ENCODE data around the gene CBR1.

DNA sequence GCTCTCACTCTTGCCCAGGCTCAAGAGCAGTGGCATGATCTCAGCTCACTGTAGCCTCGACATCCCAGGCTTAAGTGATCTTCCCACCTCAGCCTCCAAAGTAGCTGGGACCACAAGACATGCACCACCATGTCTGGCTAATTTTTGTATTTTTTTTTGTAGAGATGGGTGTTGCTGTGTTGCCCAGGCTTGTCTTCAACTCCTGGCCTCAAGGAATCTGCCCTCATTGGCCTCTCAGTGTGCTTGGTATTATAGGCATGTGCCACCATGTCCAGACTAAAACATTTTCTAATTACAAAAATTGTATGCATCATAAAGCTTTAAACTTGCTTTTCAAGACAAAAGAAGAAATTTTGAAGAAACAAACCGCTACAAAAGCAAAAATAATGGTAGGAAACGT, 20.1 kb downstream of the CBR1 start:
- TF ChIP-seq, protein P1, sequence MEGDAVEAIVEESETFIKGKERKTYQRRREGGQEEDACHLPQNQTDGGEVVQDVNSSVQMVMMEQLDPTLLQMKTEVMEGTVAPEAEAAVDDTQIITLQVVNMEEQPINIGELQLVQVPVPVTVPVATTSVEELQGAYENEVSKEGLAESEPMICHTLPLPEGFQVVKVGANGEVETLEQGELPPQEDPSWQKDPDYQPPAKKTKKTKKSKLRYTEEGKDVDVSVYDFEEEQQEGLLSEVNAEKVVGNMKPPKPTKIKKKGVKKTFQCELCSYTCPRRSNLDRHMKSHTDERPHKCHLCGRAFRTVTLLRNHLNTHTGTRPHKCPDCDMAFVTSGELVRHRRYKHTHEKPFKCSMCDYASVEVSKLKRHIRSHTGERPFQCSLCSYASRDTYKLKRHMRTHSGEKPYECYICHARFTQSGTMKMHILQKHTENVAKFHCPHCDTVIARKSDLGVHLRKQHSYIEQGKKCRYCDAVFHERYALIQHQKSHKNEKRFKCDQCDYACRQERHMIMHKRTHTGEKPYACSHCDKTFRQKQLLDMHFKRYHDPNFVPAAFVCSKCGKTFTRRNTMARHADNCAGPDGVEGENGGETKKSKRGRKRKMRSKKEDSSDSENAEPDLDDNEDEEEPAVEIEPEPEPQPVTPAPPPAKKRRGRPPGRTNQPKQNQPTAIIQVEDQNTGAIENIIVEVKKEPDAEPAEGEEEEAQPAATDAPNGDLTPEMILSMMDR (conservative IDR thresholded peaks at IDR 0.05; ENCODE audit: low read length) = no peak
- TF ChIP-seq EZH2phosphoT487 (IDR thresholded peaks at IDR 0.05; ENCODE audit: borderline replicate concordance, low read depth, low read length) = no peak

Data from OCI-LY7 (cell line).